Activated CD4-positive, alpha-beta T cell treated with anti-CD3 and anti-CD28 coated beads, Interleukin-2, Interleukin-4, amounts not matched to agents 100 ng/mL and 50 ng/mL, durations not matched to agents 16 hours and 8 hours (primary cell): Measurements from ENCODE around the gene STK11.

Source experiments
- DNase-seq: peaks from one replicate; pipeline ENCODE4 v3.0.0-alpha.2; 2020; ENCODE audit warnings: low spot score

STK11 gene

GRCh38 chr19:1205114-1206099 is at the start of gene STK11:
Gene STK11 (plus strand): TSS chr19:1205778. CDS start chr19:1206914, 1,136 bp downstream.
- DNase-seq = peak; percentile 99

- DNase-seq = no peak
Measured at GRCh38 chr19:1156305-1156801, 49.2 kb upstream of the STK11 start.

- DNase-seq = no peak
Measured at GRCh38 chr19:1156830-1157615, 48.6 kb upstream of the STK11 start.

GRCh38 chr19:1157931-1158884 is 47.4 kb upstream of the STK11 start:
- no peak for DNase-seq

GRCh38 chr19:1158885-1159448 is 46.6 kb upstream of the STK11 start:
- DNase-seq = no peak

GRCh38 chr19:1159864-1160595 is 45.5 kb upstream of the STK11 start:
- DNase-seq = no peak

- DNase-seq = no peak
Measured at GRCh38 chr19:1161716-1162115, 43.9 kb upstream of the STK11 start.

- DNase-seq = no peak
Measured at GRCh38 chr19:1162404-1163282, 42.9 kb upstream of the STK11 start.

- no peak for DNase-seq
Measured at GRCh38 chr19:1163283-1163933, 42.2 kb upstream of the STK11 start.

- DNase-seq = no peak
Measured at GRCh38 chr19:1163934-1164683, 41.5 kb upstream of the STK11 start.

GRCh38 chr19:1164684-1165531 is 40.7 kb upstream of the STK11 start:
- no peak for DNase-seq

- DNase-seq = no peak
Measured at GRCh38 chr19:1166872-1167573, 38.6 kb upstream of the STK11 start.

GRCh38 chr19:1167687-1168571 is 37.6 kb upstream of the STK11 start:
- DNase-seq = no peak

GRCh38 chr19:1168572-1169410 is 36.8 kb upstream of the STK11 start:
- DNase-seq = no peak

- no peak for DNase-seq
Measured at GRCh38 chr19:1169411-1169791, 36.2 kb upstream of the STK11 start.
